ENCODE results near the gene ABCB6.

The ABCB6 gene

GRCh38 chr2:219182331-219183150, 36.2 kb downstream of the ABCB6 start:
- no peak for DNase-seq

- DNase-seq, result no peak
Observed at GRCh38 chr2:219181531-219181930, 37.2 kb downstream of the ABCB6 start.

GRCh38 chr2:219180961-219181360, 37.8 kb downstream of the ABCB6 start:
- no peak for DNase-seq

GRCh38 chr2:219179601-219180465, 38.9 kb downstream of the ABCB6 start:
- DNase-seq, result no peak

- peak in 1 of 2 donors; percentile 28 for DNase-seq
Observed at GRCh38 chr2:219178377-219179175, 40.2 kb downstream of the ABCB6 start.

- DNase-seq, result peak; percentile 59 to 71
Observed at GRCh38 chr2:219177552-219178376, 41.0 kb downstream of the ABCB6 start, which contains the start of gene RETREG2. TSS of gene RETREG2 (plus strand) at chr2:219178275. CDS start at chr2:219178353, 78 bp downstream.

- peak; percentile 80 to 84 for DNase-seq
Observed at GRCh38 chr2:219176818-219177551, 41.8 kb downstream of the ABCB6 start, which contains the start of gene CNPPD1. TSS of gene CNPPD1 (minus strand) at chr2:219176925. CDS start at chr2:219176828, 97 bp downstream.

- DNase-seq, result peak in 1 of 2 donors; percentile 19
Observed at GRCh38 chr2:219175928-219176817, 42.6 kb downstream of the ABCB6 start.

- DNase-seq, result no peak
Observed at GRCh38 chr2:219175486-219175885, 43.3 kb downstream of the ABCB6 start.

- DNase-seq, result no peak
Observed at GRCh38 chr2:219174801-219175200, 44.0 kb downstream of the ABCB6 start.

GRCh38 chr2:219174146-219174545, 44.6 kb downstream of the ABCB6 start:
- no peak for DNase-seq

- DNase-seq, result no peak
Observed at GRCh38 chr2:219173176-219173575, 45.6 kb downstream of the ABCB6 start.

- no peak for DNase-seq
Observed at GRCh38 chr2:219172231-219173154, 46.3 kb downstream of the ABCB6 start.

GRCh38 chr2:219171231-219171651, 47.5 kb downstream of the ABCB6 start:
- DNase-seq, result peak in 1 of 2 donors; percentile 40

- no peak for DNase-seq
Observed at GRCh38 chr2:219169930-219170654, 48.7 kb downstream of the ABCB6 start, which contains the start of gene SLC23A3. TSS of gene SLC23A3 (minus strand) at chr2:219170029. CDS start at chr2:219169984, 45 bp downstream.

- no peak for DNase-seq
Observed at GRCh38 chr2:219168932-219169331, 49.8 kb downstream of the ABCB6 start.

GRCh38 chr2:219168526-219168925, 50.2 kb downstream of the ABCB6 start:
- no peak for DNase-seq

GRCh38 chr2:219167997-219168396, 50.8 kb downstream of the ABCB6 start:
- DNase-seq, result no peak

All from stimulated activated CD4-positive, alpha-beta T cell treated with anti-CD3 and anti-CD28 coated beads, Interleukin-2, amount 100 ng/mL, for 48 hours (primary cell).